Limb (tissue), 2 donors: Measurements from ENCODE around the gene ILKAP.
A peak's percentile ranks its signal among the peaks of the same experiment; 100 is the strongest.

Experiments used
- DNase-seq, 2 donors: peaks; one replicate each; pipeline ENCODE4 v3.0.0-alpha.2; 2016; ENCODE audit errors: extremely low spot score in 2 of 2

Gene ILKAP

GRCh38 chr2:238138331-238139195 lies 64.9 kb downstream of the ILKAP start, which contains the start of gene KLHL30:
TSS of gene KLHL30 (plus strand) at chr2:238138668. CDS start at chr2:238140755, 2,087 bp downstream.
- peak in 1 of 2 donors; percentile 57 for DNase-seq

GRCh38 chr2:238137885-238138284 lies 65.6 kb downstream of the ILKAP start:
- no peak for DNase-seq

DNA sequence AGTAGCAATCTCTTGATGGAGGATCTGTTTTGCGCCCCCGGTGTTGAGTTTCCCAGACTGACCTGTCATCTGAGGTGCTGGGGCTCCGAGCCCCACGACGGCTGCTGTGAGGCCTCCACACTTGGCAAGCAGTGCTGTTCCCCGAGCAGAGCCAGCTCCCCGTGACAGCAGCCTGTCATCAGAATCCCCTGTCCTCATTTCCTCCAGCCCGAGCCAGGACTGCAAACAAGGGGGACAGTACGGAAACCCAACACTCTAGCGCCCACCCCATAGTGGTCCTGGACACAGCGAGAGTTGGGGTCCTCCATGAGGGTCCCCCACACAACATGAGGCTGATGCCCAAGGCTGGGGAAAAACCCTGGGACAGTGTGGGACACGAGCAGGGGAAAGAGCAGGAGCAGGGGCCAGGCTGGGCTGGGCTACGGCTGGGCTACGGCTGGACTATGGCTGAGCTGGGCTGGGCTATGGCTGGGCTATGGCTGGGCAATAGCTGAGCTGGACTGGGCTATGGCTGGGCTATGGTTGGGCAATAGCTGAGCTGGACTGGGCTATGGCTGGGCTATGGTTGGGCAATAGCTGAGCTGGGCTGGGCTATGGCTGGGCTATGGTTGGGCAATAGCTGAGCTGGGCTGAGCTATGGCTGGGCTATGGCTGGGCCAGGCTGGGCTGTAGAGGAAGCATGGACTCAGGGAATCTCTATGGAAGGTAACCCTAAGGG lies 66.5 kb downstream of the ILKAP start:
- no peak for DNase-seq

DNA sequence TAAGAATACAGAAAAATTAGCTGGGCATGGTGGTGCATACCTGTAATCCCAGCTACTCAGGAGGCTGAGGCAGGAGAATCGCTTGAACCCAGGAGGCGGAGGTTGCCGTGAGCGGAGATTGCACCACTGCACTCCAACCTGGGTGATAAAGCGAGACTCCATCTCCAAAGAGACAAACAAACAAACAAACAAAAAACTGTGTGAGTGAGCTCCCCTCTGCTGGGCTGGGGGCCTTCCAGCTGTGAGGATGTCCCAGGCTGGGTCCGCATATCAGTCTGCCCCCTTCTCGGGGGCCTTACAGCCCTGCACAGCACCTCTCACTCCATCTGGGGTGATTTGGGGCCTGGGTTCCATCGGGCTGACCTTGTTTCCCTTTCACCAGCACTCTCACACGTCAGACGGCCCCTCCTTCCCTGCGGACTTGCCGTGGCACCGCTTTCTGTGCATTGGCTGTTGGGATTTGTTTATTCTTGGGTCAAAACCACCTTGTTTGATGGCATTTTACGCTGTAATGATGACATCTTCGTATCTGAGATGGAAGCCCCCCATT lies 67.8 kb downstream of the ILKAP start:
- DNase-seq, result no peak

DNA sequence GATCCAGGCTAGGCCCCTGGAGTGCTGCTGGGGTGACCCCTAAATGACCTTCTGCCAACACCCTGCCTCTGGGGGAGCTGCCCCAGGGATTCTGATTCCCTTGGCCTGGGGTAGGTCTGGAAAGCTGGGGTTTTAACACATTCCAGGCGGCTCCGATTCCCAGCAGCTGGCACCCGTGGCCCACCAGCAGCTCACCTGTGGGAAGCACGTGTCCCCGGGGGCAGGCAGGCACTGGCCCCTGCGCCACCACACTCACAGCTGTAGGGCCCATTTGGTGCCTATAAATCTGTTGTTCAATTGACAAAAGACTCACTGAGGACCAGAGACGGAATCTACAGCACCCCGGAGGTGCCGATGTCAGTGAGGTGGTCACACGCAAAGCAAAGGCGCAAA lies 69.1 kb downstream of the ILKAP start:
- DNase-seq, result no peak

DNA sequence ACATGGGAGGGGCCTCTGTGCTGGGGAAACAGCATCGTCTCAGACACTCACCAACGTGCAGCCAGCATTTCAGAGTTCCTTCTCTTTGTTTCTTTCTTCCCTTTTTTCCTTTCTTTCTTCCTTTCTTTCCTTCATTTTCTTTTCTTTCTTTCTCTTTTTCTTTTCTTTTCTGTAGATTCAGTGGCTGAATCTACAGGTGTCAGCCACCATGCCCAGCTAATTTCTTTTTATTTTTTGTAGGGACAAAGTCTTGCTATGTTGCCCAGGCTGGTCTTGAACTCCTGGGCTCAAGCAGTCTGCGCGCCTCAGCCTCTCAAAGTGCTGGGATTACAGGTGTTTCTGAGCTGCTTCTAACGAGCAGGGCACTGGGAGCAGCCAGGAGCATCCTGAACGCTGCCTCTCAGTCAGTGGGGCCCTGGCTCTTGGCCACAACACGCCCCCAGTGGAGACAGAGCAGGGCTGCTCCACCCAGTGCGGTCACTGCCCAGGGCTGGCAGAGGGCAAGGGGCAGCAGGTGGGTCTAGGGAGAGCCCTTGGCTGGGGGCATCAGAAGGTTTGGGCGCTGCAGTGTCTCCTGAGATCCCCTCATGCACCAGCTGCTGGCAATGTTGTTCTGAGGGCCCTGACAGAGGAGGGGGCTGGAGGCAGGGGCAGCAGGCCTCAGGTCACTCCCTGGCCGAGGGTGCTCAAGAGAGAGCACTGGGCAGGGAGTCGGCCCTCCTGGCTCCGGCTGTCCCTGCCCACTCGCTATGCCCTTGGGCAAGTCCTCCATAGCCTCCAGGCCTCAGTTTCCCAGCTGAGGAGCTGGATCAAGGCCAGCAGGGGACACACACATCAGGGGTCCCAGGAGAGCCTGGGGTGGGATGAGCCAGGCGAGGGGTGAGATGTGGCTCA lies 69.7 kb downstream of the ILKAP start:
- no peak for DNase-seq

GRCh38 chr2:238132463-238133450 lies 70.7 kb downstream of the ILKAP start:
- no peak for DNase-seq

DNA sequence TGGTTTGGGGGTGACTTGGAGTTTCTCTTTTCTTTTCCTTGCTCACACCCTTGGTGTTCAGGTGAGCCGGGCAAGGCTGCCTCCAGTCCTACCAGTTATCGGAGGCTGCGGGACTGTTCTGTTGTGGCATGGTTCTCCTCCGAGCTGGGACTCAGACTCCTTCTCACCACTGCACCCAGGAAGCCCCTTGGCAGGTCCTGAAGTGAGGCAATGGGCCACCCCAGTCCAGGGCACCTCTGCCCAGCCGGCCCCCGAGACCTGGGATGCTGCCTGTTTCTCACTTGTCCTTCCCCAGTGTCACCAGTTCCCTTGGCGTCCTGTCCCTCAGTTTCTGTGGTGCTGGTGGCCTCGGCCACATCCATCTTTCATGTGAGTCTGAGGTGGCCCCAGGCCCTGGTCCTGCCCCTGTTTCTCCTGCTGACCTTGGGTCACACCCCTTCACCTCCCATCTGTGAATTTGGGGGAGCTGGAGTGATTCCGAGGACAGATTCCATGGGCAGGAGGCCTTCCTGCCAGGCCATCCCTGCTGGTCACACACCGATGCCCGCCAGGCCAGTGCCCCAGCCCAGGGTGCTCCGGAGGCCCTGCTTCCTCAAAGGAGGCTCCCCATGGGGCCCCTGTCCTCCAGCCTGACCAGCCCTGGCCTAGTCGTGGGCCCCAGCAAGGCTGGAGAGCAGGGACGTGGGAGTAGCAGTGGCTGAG lies 71.6 kb downstream of the ILKAP start:
- no peak for DNase-seq

DNA sequence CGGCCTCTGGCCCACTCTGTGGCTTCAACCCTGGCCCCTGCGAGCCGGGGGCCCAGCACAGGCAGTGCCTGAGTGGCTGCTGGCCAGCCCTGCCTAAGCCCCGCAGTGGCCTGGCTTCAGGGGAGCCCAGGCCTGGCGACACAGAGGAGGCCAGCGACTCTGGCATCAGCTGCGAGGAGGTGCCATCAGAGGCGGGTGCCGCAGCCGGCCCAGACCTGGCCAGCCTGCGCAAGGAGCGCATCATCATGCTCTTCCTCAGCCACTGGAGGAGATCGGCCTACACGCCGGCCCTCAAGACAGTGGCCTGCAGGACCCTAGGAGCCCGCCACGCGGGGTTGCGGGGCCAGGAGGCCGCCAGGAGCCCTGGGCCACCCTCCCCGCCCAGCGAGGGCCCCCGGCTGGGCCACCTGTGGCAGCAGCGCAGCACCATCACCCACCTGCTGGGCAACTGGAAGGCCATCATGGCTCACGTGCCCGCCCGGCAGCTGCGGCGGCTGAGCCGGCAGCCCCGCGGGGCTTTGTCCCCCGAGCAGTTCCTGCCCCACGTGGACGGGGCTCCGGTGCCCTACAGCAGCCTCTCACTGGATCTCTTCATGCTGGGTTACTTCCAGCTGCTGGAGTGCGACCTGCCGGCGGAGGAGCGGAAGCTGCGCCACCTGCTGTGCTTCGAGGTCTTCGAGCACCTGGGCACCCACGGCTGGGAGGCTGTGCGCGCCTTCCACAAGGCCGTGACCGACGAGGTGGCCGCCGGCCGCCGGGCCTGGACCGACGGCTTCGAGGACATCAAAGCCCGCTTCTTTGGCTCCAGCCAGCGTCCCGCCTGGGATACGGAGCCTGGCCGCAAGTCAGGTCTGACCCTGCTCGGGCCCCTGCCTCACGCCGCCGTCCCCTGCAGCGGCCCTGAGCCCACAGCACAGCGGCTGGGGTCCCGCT lies 72.5 kb downstream of the ILKAP start:
- DNase-seq, result no peak

GRCh38 chr2:238130111-238130695 lies 73.3 kb downstream of the ILKAP start:
- no peak for DNase-seq

GRCh38 chr2:238129166-238130010 lies 74.1 kb downstream of the ILKAP start:
- no peak for DNase-seq

- DNase-seq, result no peak
Measured at GRCh38 chr2:238128534-238129001, 74.9 kb downstream of the ILKAP start.

- no peak for DNase-seq
Measured at GRCh38 chr2:238128061-238128440, 75.4 kb downstream of the ILKAP start.

GRCh38 chr2:238127165-238128060 lies 76.1 kb downstream of the ILKAP start:
- peak; percentile 57 to 66 for DNase-seq

DNA sequence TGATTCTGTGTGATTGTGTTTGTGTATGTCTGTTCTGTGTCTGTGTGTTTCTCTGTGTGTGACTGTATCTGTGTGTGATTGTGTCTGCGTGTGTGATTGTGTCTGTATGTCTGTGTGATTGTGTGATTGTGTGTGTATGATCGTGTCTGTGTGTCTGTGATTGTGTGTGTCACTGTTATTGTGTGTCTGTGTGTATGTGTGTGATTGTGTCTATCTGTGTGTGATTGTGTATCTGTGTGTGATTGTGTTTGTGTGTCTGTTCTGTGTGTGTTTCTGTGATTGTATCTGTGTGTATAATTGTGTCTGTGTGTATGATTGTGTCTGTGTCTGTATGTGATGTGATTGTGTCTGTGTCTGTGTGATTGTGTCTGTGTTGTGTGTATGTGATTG lies 76.7 kb downstream of the ILKAP start:
- no peak for DNase-seq

DNA sequence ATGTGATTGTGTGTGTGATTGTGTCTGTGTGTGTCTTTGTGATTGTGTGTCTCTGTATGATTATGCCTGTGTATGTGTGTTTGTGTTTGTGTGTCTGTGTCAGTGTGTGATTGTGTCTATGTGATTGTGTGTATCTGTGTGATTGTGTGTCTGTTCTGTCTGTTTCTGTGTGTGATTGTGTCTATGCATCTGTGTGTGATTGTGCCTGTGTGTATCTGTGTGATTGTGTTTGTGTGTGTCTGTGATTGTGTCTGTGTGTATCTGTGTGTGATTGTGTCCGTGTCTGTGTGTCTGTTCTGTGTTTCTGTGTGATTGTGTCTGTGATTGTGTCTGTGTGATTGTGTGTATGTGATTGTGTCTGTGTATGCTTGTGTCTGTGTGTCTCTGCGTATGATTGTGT lies 77.2 kb downstream of the ILKAP start:
- DNase-seq, result no peak
